Measurements from ENCODE around the gene MAPK10. TPM values are rescaled to one million over a fixed set of nuclear protein-coding genes. Genes with fewer than 3 reads are reported as not detected.

Gene MAPK10
- total RNA-seq, 1 donor from 2014 or later, result 23.6 TPM

DNA sequence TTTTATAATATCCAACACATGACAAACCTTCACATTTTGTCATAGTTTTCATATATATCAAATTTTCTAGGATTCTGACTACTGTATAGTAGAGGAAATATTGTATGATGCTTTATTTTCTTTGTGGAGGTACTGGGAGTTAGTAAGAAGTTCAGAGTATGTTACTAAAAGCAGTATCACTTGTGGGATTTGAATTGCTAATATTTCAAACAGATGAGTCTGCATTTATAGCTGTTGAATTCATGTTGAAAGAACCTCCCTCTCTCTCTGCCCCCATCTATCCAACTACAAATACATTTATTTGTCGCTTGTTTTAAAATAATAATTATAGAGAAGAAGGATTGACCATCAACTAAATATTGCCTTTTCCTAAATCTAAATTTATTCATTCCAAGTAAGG is 29.8 kb upstream of the MAPK10 start:
- Histone ChIP-seq H3K27me3 (no peaks in the 10 kb centered on the region), H3K4me3 (no peak overlapping the region), H3K4me1 (no peaks in the 10 kb centered on the region), H3K36me3 (no peaks in the 10 kb centered on the region), H3K27ac (no peak overlapping the region), H3K9me3 (no peaks in the 10 kb centered on the region)
- intact Hi-C loops (cut with DNase I), result no loop called here
- DNase-seq, result no peak
- TF ChIP-seq, protein P1, sequence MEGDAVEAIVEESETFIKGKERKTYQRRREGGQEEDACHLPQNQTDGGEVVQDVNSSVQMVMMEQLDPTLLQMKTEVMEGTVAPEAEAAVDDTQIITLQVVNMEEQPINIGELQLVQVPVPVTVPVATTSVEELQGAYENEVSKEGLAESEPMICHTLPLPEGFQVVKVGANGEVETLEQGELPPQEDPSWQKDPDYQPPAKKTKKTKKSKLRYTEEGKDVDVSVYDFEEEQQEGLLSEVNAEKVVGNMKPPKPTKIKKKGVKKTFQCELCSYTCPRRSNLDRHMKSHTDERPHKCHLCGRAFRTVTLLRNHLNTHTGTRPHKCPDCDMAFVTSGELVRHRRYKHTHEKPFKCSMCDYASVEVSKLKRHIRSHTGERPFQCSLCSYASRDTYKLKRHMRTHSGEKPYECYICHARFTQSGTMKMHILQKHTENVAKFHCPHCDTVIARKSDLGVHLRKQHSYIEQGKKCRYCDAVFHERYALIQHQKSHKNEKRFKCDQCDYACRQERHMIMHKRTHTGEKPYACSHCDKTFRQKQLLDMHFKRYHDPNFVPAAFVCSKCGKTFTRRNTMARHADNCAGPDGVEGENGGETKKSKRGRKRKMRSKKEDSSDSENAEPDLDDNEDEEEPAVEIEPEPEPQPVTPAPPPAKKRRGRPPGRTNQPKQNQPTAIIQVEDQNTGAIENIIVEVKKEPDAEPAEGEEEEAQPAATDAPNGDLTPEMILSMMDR (IDR thresholded peaks at IDR 0.05), result no peak
- ATAC-seq, result no peak

DNA sequence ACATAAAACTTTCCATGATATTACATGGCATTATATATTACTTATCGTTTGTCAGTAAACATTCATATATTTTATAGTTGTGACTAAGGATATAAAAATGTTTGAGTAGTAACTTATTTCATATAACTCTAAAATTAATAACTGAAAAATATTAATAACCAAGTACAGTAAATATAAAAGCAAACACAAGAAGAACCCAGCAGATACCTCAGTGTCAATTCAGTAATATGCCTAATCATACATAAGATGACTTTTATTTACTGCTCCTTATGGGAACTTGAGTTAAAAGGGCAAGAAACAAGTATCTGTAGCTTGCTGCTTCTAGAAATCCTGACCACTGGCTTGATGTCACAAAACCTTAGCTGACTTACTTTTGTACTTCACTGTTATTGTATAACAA is 28.4 kb upstream of the MAPK10 start:
- H3K4me1 ChIP-seq, result no peaks in the 10 kb centered on the region
- TF ChIP-seq, protein P1 (IDR thresholded peaks at IDR 0.05), result no peak
- H3K27ac ChIP-seq, result no peak overlapping the region
- intact Hi-C loops (cut with DNase I), result no loop called here
- no peak for DNase-seq
- no peaks in the 10 kb centered on the region for H3K36me3 ChIP-seq
- H3K4me3 ChIP-seq, result no peak overlapping the region
- no peaks in the 10 kb centered on the region for H3K9me3 ChIP-seq
- no peaks in the 10 kb centered on the region for H3K27me3 ChIP-seq
- no peak for ATAC-seq

DNA sequence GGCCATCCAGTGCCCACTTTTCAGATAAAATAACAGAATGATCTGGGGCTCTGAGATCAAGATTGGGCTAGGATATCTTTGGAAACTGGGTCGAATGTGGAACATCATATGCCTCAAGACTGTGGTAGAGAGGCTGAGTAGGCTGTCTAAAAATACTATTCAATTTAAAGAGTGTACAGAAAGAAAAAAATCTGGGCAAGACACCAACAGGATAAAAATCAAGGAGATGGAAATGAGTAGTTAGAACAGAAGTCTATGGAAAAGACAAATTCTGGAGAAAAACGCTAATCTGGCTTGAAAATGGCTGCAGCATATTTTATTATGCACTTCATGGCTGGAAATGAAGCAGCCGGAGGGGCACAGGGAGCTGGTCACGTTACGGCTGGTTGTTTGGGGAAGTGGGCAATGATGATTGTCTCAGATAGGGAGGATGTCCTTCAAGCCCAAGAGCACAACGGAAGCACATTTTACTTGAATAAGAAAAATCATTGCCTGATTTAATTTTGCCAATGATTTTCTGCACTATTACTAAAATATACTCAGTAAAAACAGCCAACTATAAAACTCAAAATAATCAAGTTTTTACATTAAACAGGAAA is 27.1 kb upstream of the MAPK10 start:
- TF ChIP-seq, protein P1 (IDR thresholded peaks at IDR 0.05), result no peak
- Histone ChIP-seq H3K36me3 (no peaks in the 10 kb centered on the region), H3K4me1 (no peaks in the 10 kb centered on the region), H3K4me3 (no peak overlapping the region), H3K27ac (no peak overlapping the region), H3K27me3 (no peaks in the 10 kb centered on the region), H3K9me3 (no peaks in the 10 kb centered on the region)
- ATAC-seq (no peak), DNase-seq (no peak)
- intact Hi-C loops (cut with DNase I), result no loop called here

DNA sequence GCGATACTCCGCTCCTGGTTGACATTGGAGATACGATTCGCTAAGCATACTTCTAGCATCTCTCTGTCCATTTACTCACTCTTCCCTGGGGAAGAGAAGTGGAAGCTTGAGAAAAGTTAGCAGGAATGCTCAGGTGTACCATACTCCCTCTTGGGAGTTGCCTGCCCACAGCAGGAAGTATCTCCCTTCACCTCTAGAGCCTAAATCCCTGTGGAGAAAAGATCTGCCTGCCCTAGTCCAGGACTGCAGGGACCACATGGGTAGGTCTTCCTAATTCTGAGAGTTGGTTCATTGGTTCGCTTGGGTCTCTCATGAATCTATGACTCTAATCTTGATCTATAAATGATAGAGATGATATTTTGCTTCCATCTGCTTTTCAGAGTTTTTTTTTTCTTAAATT is 26.3 kb upstream of the MAPK10 start:
- Histone ChIP-seq H3K9me3 (no peaks in the 10 kb centered on the region), H3K36me3 (no peaks in the 10 kb centered on the region), H3K27me3 (no peaks in the 10 kb centered on the region), H3K27ac (no peak overlapping the region), H3K4me1 (no peaks in the 10 kb centered on the region), H3K4me3 (no peak overlapping the region)
- DNase-seq (no peak), ATAC-seq (no peak)
- intact Hi-C loops (cut with DNase I), result no loop called here
- TF ChIP-seq, protein P1 (IDR thresholded peaks at IDR 0.05), result no peak

DNA sequence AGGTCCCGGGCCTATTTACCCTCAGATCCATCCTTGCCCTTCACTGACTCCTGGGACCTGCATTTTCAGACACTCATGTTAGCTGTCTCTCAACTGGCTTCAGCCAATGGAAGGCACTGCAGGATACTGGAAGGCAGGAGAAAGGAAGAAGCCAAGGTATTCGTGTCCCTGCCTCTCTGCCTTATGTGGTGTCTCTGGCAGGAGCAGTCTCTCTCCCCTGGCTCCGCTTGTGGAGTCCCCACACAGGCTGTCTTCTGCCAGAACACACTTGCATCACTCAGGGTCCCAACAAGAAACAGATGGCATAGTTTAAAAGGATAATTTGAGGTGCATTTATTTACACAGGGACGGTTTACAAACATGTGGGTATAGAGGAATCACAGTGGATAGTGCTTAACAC is 21.6 kb upstream of the MAPK10 start:
- TF ChIP-seq, protein P1 (IDR thresholded peaks at IDR 0.05), result no peak
- ATAC-seq, result no peak
- Histone ChIP-seq H3K27me3 (no peaks in the 10 kb centered on the region), H3K9me3 (no peaks in the 10 kb centered on the region), H3K4me3 (no peak overlapping the region), H3K36me3 (no peaks in the 10 kb centered on the region), H3K27ac (no peak overlapping the region), H3K4me1 (no peaks in the 10 kb centered on the region)
- no peak for DNase-seq
- intact Hi-C loops (cut with DNase I), result no loop called here

DNA sequence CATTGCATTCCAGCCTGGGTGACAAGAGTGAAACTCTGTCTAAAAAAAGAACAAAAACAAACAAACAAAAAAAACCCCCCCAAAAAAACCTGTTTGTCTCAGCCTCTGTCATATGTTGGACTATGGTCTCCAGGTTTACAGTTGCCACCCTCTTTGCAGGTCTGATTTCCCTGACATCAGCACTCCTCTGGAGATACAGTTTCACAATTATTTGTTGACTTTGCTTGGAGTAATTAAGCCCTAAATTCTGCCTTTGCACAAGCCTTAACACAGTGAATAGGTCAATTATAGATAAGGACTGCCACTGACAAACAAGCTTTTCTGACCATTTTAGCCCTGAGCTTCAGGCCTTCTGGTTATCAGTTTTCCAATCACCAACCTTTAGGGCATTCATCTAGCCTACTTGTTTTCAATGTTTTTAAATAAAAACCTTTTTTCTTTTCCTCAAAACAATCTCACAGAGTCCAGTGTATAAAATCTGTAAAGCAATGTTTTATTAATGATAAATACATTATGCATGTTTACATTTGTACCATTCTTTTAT is 20.4 kb upstream of the MAPK10 start:
- no peak for DNase-seq

More for the DNA sequence above, 20.4 kb upstream of the MAPK10 start:
- Histone ChIP-seq H3K4me1 (no peaks in the 10 kb centered on the region), H3K27me3 (no peaks in the 10 kb centered on the region), H3K27ac (no peak overlapping the region), H3K36me3 (no peaks in the 10 kb centered on the region), H3K9me3 (no peaks in the 10 kb centered on the region), H3K4me3 (no peak overlapping the region)
- TF ChIP-seq, protein P1 (IDR thresholded peaks at IDR 0.05), result no peak
- ATAC-seq, result peak; percentile 26
- intact Hi-C loops (cut with DNase I), result no loop called here

Measured in upper lobe of right lung (tissue), 1 donor.